Esophagus muscularis mucosa (tissue), 4 donors: ENCODE measurements around the gene DBP.

Experiments
- EP300 ChIP-seq: sonication (generic); formaldehyde crosslinking; IDR thresholded peaks from one replicate; pipeline ENCODE4 v1.6.1; 2017; ENCODE audit warnings: antibody characterized with exemption
- POLR2A ChIP-seq: fragments of 450-650 bp; IDR thresholded peaks from one replicate; pipeline ENCODE4 v1.6.1; 2017; ENCODE audit warnings: antibody characterized with exemption, moderate library complexity, mild to moderate bottlenecking, low read depth
- POLR2AphosphoS5 ChIP-seq, 2 donors: sonication (generic); formaldehyde crosslinking; IDR thresholded peaks; one replicate each; pipeline ENCODE4 v1.6.1; 2017; ENCODE audit warnings: antibody characterized with exemption in 2 of 2
- TF ChIP-seq, protein P1 (sequence below), 3 experiments: fragments of 200-600 bp in 2 of 3; fragments of 450-650 bp in 1 of 3; sonication (generic) in 2 of 3; IDR thresholded peaks; one replicate each; pipeline ENCODE4 v1.5.1; 2017 to 2019; ENCODE audit warnings: antibody characterized with exemption in 3 of 3, mild to moderate bottlenecking in 2 of 3, moderate library complexity in 1 of 3

GRCh38 chr19:48680436-48681126, 43.4 kb upstream of the DBP start:
- TF ChIP-seq, protein P1, sequence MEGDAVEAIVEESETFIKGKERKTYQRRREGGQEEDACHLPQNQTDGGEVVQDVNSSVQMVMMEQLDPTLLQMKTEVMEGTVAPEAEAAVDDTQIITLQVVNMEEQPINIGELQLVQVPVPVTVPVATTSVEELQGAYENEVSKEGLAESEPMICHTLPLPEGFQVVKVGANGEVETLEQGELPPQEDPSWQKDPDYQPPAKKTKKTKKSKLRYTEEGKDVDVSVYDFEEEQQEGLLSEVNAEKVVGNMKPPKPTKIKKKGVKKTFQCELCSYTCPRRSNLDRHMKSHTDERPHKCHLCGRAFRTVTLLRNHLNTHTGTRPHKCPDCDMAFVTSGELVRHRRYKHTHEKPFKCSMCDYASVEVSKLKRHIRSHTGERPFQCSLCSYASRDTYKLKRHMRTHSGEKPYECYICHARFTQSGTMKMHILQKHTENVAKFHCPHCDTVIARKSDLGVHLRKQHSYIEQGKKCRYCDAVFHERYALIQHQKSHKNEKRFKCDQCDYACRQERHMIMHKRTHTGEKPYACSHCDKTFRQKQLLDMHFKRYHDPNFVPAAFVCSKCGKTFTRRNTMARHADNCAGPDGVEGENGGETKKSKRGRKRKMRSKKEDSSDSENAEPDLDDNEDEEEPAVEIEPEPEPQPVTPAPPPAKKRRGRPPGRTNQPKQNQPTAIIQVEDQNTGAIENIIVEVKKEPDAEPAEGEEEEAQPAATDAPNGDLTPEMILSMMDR (IDR thresholded peaks at IDR 0.05): no peak
- no peak for TF ChIP-seq POLR2AphosphoS5 (IDR thresholded peaks at IDR 0.05)
- TF ChIP-seq POLR2A: no peak
- no peak for TF ChIP-seq EP300
